ENCODE results near the gene LHFPL2. TPM values are rescaled to one million over a fixed set of nuclear protein-coding genes. Genes with fewer than 3 reads are reported as not detected.

LHFPL2 gene
- total RNA-seq, 1 experiment from 2014 or later, result 49.7 TPM

GRCh38 chr5:78514427-78515330, 133.9 kb downstream of the LHFPL2 start:
- Mint-ChIP-seq H3K27me3 (ENCODE audit: insufficient read depth, unreplicated experiment) (no peaks in the 10 kb centered on the region), H3K36me3 (ENCODE audit: insufficient read depth, unreplicated experiment) (peaks cover 16% of the 10 kb centered on the region)

GRCh38 chr5:78513441-78513840, 135.1 kb downstream of the LHFPL2 start:
- no TSS peak for BruUV-seq (replicated peaks)
- no peak for TF ChIP-seq CTCF (IDR thresholded peaks at IDR 0.05; ENCODE audit: insufficient read depth in 1 of 2, low read depth in 1 of 2, low read length in 1 of 2, severe bottlenecking in 1 of 2, unreplicated experiment in 1 of 2)
- Histone ChIP-seq H3K36me3 (ENCODE audit: control insufficient read depth, insufficient read depth, low read length) (no peaks in the 10 kb centered on the region), H3K4me3 (ENCODE audit: low read depth, low read length) (no peak overlapping the region), H3K4me1 (peaks cover 33% of the 10 kb centered on the region), H3K27me3 (replicated peaks; ENCODE audit: control insufficient read depth, insufficient read depth, low read length) (no peaks in the 10 kb centered on the region), H3K9me3 (no peaks in the 10 kb centered on the region)
- DNase-seq, result no peak
- no peak overlapping the region for H3K27ac Mint-ChIP-seq (ENCODE audit: unreplicated experiment)
- ChIA-PET CTCF (no interaction called here), POLR2A (no interaction called here)
- intact Hi-C loops (cut with micrococcal nuclease; ENCODE audit: unreplicated experiment), result no loop called here
- H3K4me3 Mint-ChIP-seq (ENCODE audit: unreplicated experiment), result no peak overlapping the region
- no peaks in the 10 kb centered on the region for H3K27me3 Mint-ChIP-seq (ENCODE audit: insufficient read depth, unreplicated experiment)
- H3K36me3 Mint-ChIP-seq (ENCODE audit: insufficient read depth, unreplicated experiment), result peaks cover 24% of the 10 kb centered on the region
- no peaks in the 10 kb centered on the region for H3K9me3 Mint-ChIP-seq (ENCODE audit: unreplicated experiment)
- H3K4me1 Mint-ChIP-seq (ENCODE audit: low read depth, unreplicated experiment), result peaks cover 28% of the 10 kb centered on the region

More at GRCh38 chr5:78514427-78515330, 133.9 kb downstream of the LHFPL2 start:
- no peaks in the 10 kb centered on the region for H3K9me3 Mint-ChIP-seq (ENCODE audit: unreplicated experiment)
- ChIA-PET CTCF (no interaction called here), POLR2A (no interaction called here)
- H3K9me3 ChIP-seq, result no peaks in the 10 kb centered on the region
- intact Hi-C loops (cut with micrococcal nuclease; ENCODE audit: unreplicated experiment), result no loop called here
- H3K36me3 ChIP-seq (ENCODE audit: control insufficient read depth, insufficient read depth, low read length), result no peaks in the 10 kb centered on the region
- no peak overlapping the region for H3K4me3 Mint-ChIP-seq (ENCODE audit: unreplicated experiment)
- peaks cover 33% of the 10 kb centered on the region for H3K4me1 ChIP-seq
- TF ChIP-seq CTCF (IDR thresholded peaks at IDR 0.05; ENCODE audit: insufficient read depth in 1 of 2, low read depth in 1 of 2, low read length in 1 of 2, severe bottlenecking in 1 of 2, unreplicated experiment in 1 of 2), result no peak
- H3K27me3 ChIP-seq (replicated peaks; ENCODE audit: control insufficient read depth, insufficient read depth, low read length), result no peaks in the 10 kb centered on the region
- no peak overlapping the region for H3K27ac Mint-ChIP-seq (ENCODE audit: unreplicated experiment)
- H3K4me1 Mint-ChIP-seq (ENCODE audit: low read depth, unreplicated experiment), result peaks cover 16% of the 10 kb centered on the region
- no TSS peak for BruUV-seq (replicated peaks)
- no peak overlapping the region for H3K4me3 ChIP-seq (ENCODE audit: low read depth, low read length)
- no peak for DNase-seq

- TF ChIP-seq CTCF (IDR thresholded peaks at IDR 0.05; ENCODE audit: insufficient read depth in 1 of 2, low read depth in 1 of 2, low read length in 1 of 2, severe bottlenecking in 1 of 2, unreplicated experiment in 1 of 2), result no peak
- H3K4me3 ChIP-seq (ENCODE audit: low read depth, low read length), result no peak overlapping the region
- no peaks in the 10 kb centered on the region for H3K27me3 Mint-ChIP-seq (ENCODE audit: insufficient read depth, unreplicated experiment)
- peaks cover 34% of the 10 kb centered on the region for H3K4me1 Mint-ChIP-seq (ENCODE audit: low read depth, unreplicated experiment)
- H3K9me3 ChIP-seq, result no peaks in the 10 kb centered on the region
- H3K27ac Mint-ChIP-seq (ENCODE audit: unreplicated experiment), result no peak overlapping the region
- no TSS peak for BruUV-seq (replicated peaks)
- ChIA-PET POLR2A (no interaction called here), CTCF (interaction anchor here (0.6 kb wide), 1 partner anchor 139 kb away, joined by 3 read pairs; no protein-coding TSS in a partner anchor)
- no peaks in the 10 kb centered on the region for H3K27me3 ChIP-seq (replicated peaks; ENCODE audit: control insufficient read depth, insufficient read depth, low read length)
- no peaks in the 10 kb centered on the region for H3K9me3 Mint-ChIP-seq (ENCODE audit: unreplicated experiment)
- H3K36me3 ChIP-seq (ENCODE audit: control insufficient read depth, insufficient read depth, low read length), result no peaks in the 10 kb centered on the region
- peaks cover 33% of the 10 kb centered on the region for H3K4me1 ChIP-seq
- H3K36me3 Mint-ChIP-seq (ENCODE audit: insufficient read depth, unreplicated experiment), result peaks cover 30% of the 10 kb centered on the region
- intact Hi-C loops (cut with micrococcal nuclease; ENCODE audit: unreplicated experiment), result no loop called here
- DNase-seq, result no peak
- no peak overlapping the region for H3K4me3 Mint-ChIP-seq (ENCODE audit: unreplicated experiment)
These were observed 136.1 kb downstream of the LHFPL2 start for GRCh38 chr5:78512435-78512834.

Data from Caco-2 (cell line).